A673 (cell line): ENCODE data around the gene SLC51A. TPM values are rescaled to one million over a fixed set of nuclear protein-coding genes. Genes with fewer than 3 reads are reported as not detected.

ENCODE experiments used
- BruUV-seq: library from RNA; stranded (reverse); fragments of 400-500 nt; replicated peaks from 2 replicates; lab custom pipeline; 2021; lab: Mats Ljungman, UMichigan
- CTCF ChIA-PET: fragments of 300-600 bp; sonication (Branson Sonifier 250); formaldehyde crosslinking; loops from one replicate; lab custom pipeline; 2022; ENCODE audit warnings: antibody characterized with exemption; lab: Charles Lee
- POLR2A ChIA-PET: fragments of 300-600 bp; sonication (Branson Sonifier 250); formaldehyde crosslinking; loops from one replicate; lab custom pipeline; 2022; ENCODE audit warnings: antibody characterized with exemption; ENCODE audit not compliant: low non-redundant PET; lab: Charles Lee
- DNase-seq: peaks from one replicate; pipeline ENCODE4 v3.0.0-alpha.2; 2015; ENCODE audit warnings: low spot score
- H3K27ac ChIP-seq: fragments of 200-600 bp; sonication (generic); 2 replicates; pipeline ENCODE4 v1.5.1; 2016; ENCODE audit warnings: mixed run types, low read depth, mild to moderate bottlenecking, mixed read lengths, antibody characterized with exemption, low read length; ENCODE audit not compliant: poor library complexity, severe bottlenecking
- H3K27me3 ChIP-seq: fragments of 200-600 bp; sonication (generic); replicated peaks from 2 replicates; pipeline ENCODE4 v1.6.1; 2017; ENCODE audit warnings: mixed run types, low read depth, mild to moderate bottlenecking, mixed read lengths, antibody characterized with exemption, low read length; ENCODE audit not compliant: insufficient read depth, poor library complexity
- H3K36me3 ChIP-seq: fragments of 200-600 bp; sonication (generic); 2 replicates; pipeline ENCODE4 v1.6.1; 2016; ENCODE audit warnings: mixed run types, mild to moderate bottlenecking, mixed read lengths, antibody characterized with exemption, low read length; ENCODE audit not compliant: insufficient read depth, poor library complexity, severe bottlenecking
- H3K4me1 ChIP-seq: fragments of 200-600 bp; sonication (generic); 2 replicates; pipeline ENCODE4 v1.6.1; 2017; ENCODE audit warnings: mixed run types, mild to moderate bottlenecking, mixed read lengths, antibody characterized with exemption, low read length; ENCODE audit not compliant: insufficient read depth, poor library complexity, severe bottlenecking
- H3K4me3 ChIP-seq: fragments of 200-600 bp; sonication (generic); 2 replicates; pipeline ENCODE4 v1.5.1; 2016; ENCODE audit warnings: low read depth, mixed run types, mild to moderate bottlenecking, mixed read lengths, low read length; ENCODE audit not compliant: poor library complexity, severe bottlenecking
- H3K9me3 ChIP-seq: fragments of 200-600 bp; sonication (generic); 2 replicates; pipeline ENCODE4 v1.6.1; 2016; ENCODE audit warnings: mixed run types, low read depth, mild to moderate bottlenecking, mixed read lengths, antibody characterized with exemption, low read length; ENCODE audit not compliant: poor library complexity, severe bottlenecking
- EZH2 ChIP-seq: fragments of 200-600 bp; sonication (generic); IDR thresholded peaks from 2 replicates; pipeline ENCODE4 v1.6.1; 2017; ENCODE audit warnings: borderline replicate concordance, low read depth, mild to moderate bottlenecking, mixed read lengths, antibody characterized with exemption, low read length; ENCODE audit not compliant: poor library complexity, severe bottlenecking
- intact Hi-C: fragments of 100-400 bp; cut with micrococcal nuclease; formaldehyde crosslinking; loops from one replicate; pipeline ENCODE4 v1.10.0; 2022; ENCODE audit not compliant: unreplicated experiment
- total RNA-seq: library from RNA; stranded (reverse); gene quantifications from 2 replicates; pipeline ENCODE4 v1.2.3, GENCODE V29; 2021
- TF ChIP-seq, protein P1 (sequence below): fragments of 300-800, 200-600 bp; sonication (generic); conservative IDR thresholded peaks from 2 replicates; pipeline ENCODE4 v1.5.1; 2017; ENCODE audit warnings: low read depth, mild to moderate bottlenecking, antibody characterized with exemption, low read length, moderate library complexity, mixed read lengths

Gene SLC51A
- total RNA-seq, 1 experiment from 2014 or later: not detected

DNA sequence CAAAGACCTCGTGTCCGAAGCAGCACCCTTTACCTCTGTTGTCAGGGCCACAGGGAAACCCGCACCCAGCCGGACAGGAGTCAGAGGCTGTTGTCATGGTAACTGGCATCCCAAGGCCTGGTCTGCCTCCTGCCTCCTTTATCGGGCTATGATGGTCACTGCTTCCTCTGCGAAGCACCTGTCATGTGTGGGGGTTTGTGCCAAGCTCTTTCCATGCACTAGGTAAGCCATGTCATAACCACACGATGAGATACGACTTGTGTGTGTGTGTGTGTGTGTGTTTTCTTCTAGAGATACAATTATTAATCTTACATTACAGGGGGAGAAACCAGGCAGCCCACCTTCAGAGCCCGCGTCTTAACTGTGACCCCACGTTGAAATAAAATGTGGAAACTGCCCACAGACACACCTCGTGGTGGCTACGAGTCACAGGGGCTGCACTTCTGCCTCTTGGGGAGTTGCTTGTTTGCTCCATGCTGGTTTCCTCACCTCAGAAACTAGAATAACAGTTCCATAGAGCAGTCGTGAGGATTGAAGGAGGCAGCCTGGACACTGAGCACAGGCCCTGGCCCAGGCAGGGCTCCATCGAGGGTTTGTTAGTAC, 23.1 kb upstream of the SLC51A start:
- no peak overlapping the region for H3K27ac ChIP-seq
- no peak for DNase-seq
- TF ChIP-seq, protein P1, sequence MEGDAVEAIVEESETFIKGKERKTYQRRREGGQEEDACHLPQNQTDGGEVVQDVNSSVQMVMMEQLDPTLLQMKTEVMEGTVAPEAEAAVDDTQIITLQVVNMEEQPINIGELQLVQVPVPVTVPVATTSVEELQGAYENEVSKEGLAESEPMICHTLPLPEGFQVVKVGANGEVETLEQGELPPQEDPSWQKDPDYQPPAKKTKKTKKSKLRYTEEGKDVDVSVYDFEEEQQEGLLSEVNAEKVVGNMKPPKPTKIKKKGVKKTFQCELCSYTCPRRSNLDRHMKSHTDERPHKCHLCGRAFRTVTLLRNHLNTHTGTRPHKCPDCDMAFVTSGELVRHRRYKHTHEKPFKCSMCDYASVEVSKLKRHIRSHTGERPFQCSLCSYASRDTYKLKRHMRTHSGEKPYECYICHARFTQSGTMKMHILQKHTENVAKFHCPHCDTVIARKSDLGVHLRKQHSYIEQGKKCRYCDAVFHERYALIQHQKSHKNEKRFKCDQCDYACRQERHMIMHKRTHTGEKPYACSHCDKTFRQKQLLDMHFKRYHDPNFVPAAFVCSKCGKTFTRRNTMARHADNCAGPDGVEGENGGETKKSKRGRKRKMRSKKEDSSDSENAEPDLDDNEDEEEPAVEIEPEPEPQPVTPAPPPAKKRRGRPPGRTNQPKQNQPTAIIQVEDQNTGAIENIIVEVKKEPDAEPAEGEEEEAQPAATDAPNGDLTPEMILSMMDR: no peak
- no peak for TF ChIP-seq EZH2

DNA sequence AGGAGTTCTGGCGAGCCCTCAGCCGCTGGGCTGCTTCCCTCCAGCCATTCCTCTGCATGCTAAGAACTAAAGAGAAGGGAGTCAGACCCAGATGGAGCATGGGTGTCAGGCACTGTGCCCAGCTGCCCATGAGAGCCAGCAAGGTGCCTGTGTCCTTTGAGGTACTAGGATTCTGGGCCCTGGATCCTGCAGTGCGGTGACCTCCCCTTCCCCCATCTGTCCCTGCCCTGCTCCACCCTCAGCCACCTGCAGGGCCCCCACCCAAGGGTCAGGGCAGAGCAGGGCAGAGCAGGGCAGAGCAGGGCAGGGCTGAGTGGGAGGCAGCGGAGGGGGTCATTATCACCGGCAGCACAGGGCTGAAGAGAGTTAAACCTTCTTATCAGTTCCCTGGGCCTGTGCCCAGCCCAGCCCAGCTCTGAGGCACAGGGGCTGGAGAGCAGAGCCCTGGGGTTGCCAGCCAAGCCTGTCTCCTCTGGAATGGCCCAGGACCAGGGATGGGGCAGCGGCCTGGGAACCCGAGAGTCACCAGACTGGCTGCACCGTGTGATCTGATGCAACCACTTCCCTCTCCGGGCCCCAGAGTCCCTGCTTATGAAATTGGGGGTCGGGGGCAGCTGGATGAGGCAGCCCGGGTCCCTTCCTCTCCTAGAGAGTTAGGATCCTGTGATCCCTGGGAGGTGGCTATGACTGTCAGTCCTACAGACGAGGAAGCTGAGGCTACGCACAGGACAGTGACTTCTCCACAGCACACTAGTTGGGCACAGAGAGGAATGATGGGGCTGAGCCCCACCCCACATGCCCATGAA, 22.4 kb upstream of the SLC51A start:
- intact Hi-C loops: no loop called here
- no TSS peak for BruUV-seq
- ChIA-PET POLR2A (no interaction called here), CTCF (no interaction called here)
- no peaks in the 10 kb centered on the region for H3K27me3 ChIP-seq
- TF ChIP-seq EZH2: no peak
- TF ChIP-seq, protein P1: no peak
- no peak for DNase-seq
- H3K27ac ChIP-seq: no peak overlapping the region
- no peaks in the 10 kb centered on the region for H3K4me1 ChIP-seq
- H3K36me3 ChIP-seq: no peaks in the 10 kb centered on the region
- H3K9me3 ChIP-seq: no peaks in the 10 kb centered on the region
- H3K4me3 ChIP-seq: no peak overlapping the region

More for the DNA sequence above, 23.1 kb upstream of the SLC51A start:
- POLR2A ChIA-PET: no interaction called here
- intact Hi-C loops: no loop called here
- H3K4me1 ChIP-seq: no peaks in the 10 kb centered on the region
- no TSS peak for BruUV-seq
- H3K9me3 ChIP-seq: no peaks in the 10 kb centered on the region
- CTCF ChIA-PET: no interaction called here
- no peak overlapping the region for H3K4me3 ChIP-seq
- no peaks in the 10 kb centered on the region for H3K36me3 ChIP-seq
- H3K27me3 ChIP-seq: no peaks in the 10 kb centered on the region

DNA sequence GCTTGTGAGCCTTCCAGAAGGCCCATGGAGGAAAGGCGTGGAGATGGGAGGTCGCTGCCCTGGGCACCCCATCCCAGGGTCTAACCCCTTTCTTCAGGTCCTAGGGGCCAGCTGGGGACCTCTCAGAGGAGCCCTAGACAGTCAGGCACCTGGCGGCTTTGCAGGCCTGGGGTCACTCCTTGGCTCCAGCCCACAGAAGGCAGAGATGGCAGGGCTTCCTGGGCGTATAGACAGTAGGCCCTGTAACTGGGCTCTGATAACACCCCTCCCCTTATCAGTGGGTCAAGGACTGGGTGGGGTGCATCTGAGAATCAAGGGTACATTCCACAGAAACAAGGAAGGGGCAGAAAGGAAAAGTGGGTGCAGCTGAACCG, 21.8 kb upstream of the SLC51A start:
- Histone ChIP-seq H3K4me3 (no peak overlapping the region), H3K27ac (no peak overlapping the region), H3K36me3 (no peaks in the 10 kb centered on the region), H3K27me3 (no peaks in the 10 kb centered on the region), H3K4me1 (no peaks in the 10 kb centered on the region), H3K9me3 (no peaks in the 10 kb centered on the region)
- intact Hi-C loops: no loop called here
- CTCF ChIA-PET: no interaction called here
- BruUV-seq: no TSS peak
- POLR2A ChIA-PET: no interaction called here
- DNase-seq: no peak
- TF ChIP-seq EZH2: no peak
- TF ChIP-seq, protein P1: no peak
